Measurements from ENCODE around the gene PRTN3.
"Not testable (repeated sequence)": the region's sequence is repeated elsewhere in the genome, so short reads cannot be mapped to it uniquely, and the experiment has no call there.

The PRTN3 gene

GRCh38 chr19:868458-869244 is 27.9 kb downstream of the PRTN3 start:
- no peak for DNase-seq

- no peak for DNase-seq
These were observed 28.7 kb downstream of the PRTN3 start for GRCh38 chr19:869245-870177.

- DNase-seq, result no peak
These were observed 29.5 kb downstream of the PRTN3 start for GRCh38 chr19:870314-870713.

GRCh38 chr19:870963-871401 is 30.2 kb downstream of the PRTN3 start:
- peak; percentile 65 for DNase-seq

- DNase-seq, result no peak
These were observed 30.9 kb downstream of the PRTN3 start for GRCh38 chr19:871446-872265.

GRCh38 chr19:872266-872951 is 31.6 kb downstream of the PRTN3 start:
- no peak for DNase-seq

- DNase-seq, result no peak
These were observed 32.3 kb downstream of the PRTN3 start for GRCh38 chr19:873084-873483.

- no peak for DNase-seq
These were observed 32.8 kb downstream of the PRTN3 start for GRCh38 chr19:873561-874041.

- no peak for DNase-seq
These were observed 34.6 kb downstream of the PRTN3 start for GRCh38 chr19:875265-875879.

- DNase-seq, result no peak
These were observed 35.3 kb downstream of the PRTN3 start for GRCh38 chr19:876089-876488.

- no peak for DNase-seq
These were observed 36.0 kb downstream of the PRTN3 start for GRCh38 chr19:876780-877314.

GRCh38 chr19:877992-878660 is 37.3 kb downstream of the PRTN3 start:
- DNase-seq, result not testable (repeated sequence)

GRCh38 chr19:878751-879561 is 38.2 kb downstream of the PRTN3 start:
- not testable (repeated sequence) for DNase-seq

- no peak for DNase-seq
These were observed 39.1 kb downstream of the PRTN3 start for GRCh38 chr19:879711-880438.

GRCh38 chr19:881385-882071 is 40.7 kb downstream of the PRTN3 start:
- no peak for DNase-seq

- no peak for DNase-seq
These were observed 42.2 kb downstream of the PRTN3 start for GRCh38 chr19:882871-883497.

- DNase-seq, result no peak
These were observed 42.9 kb downstream of the PRTN3 start for GRCh38 chr19:883661-884211.

Measured in DMS 273 treated with DMSO at 0.1 percent for 48 hours (cell line).